HG02870 (cell line): Measurements from ENCODE around the gene OTUB1.
"Not testable (repeated sequence)": the region's sequence is repeated elsewhere in the genome, so short reads cannot be mapped to it uniquely, and the experiment has no call there.

Experiments
- ATAC-seq: cut with Tn5 transposase; IDR thresholded peaks from one replicate; pipeline ENCODE4 v1.9.1; 2021; ENCODE audit warnings: mild to moderate bottlenecking, moderate library complexity; ENCODE audit not compliant: unreplicated experiment

Gene OTUB1

GRCh38 chr11:63986156-63986931 is at the start of gene OTUB1:
Gene OTUB1, plus strand, starts transcription at chr11:63986438. Its CDS starts 19 bp downstream, at chr11:63986457.
- peak; percentile 77 for ATAC-seq

- no peak for ATAC-seq
Measured at GRCh38 chr11:63937713-63938478, 48.3 kb upstream of the OTUB1 start.

- peak; percentile 85 for ATAC-seq
Measured at GRCh38 chr11:63938479-63939396, 47.5 kb upstream of the OTUB1 start, which contains the start of gene NAA40. Gene NAA40, plus strand, starts transcription at chr11:63939002. Its CDS starts 95 bp downstream, at chr11:63939097.

- ATAC-seq, result no peak
Measured at GRCh38 chr11:63939397-63939891, 46.8 kb upstream of the OTUB1 start.

GRCh38 chr11:63940786-63941185 is 45.5 kb upstream of the OTUB1 start:
- ATAC-seq, result no peak

- ATAC-seq, result no peak
Measured at GRCh38 chr11:63941901-63942300, 44.3 kb upstream of the OTUB1 start.

- ATAC-seq, result no peak
Measured at GRCh38 chr11:63942803-63943202, 43.4 kb upstream of the OTUB1 start.

- no peak for ATAC-seq
Measured at GRCh38 chr11:63944987-63945386, 41.3 kb upstream of the OTUB1 start.

GRCh38 chr11:63945477-63946163 is 40.6 kb upstream of the OTUB1 start:
- no peak for ATAC-seq

GRCh38 chr11:63951779-63952536 is 34.3 kb upstream of the OTUB1 start:
- no peak for ATAC-seq

GRCh38 chr11:63952570-63952969 is 33.7 kb upstream of the OTUB1 start:
- no peak for ATAC-seq

- no peak for ATAC-seq
Measured at GRCh38 chr11:63958008-63958407, 28.2 kb upstream of the OTUB1 start.

- no peak for ATAC-seq
Measured at GRCh38 chr11:63961608-63962412, 24.4 kb upstream of the OTUB1 start.

GRCh38 chr11:63963895-63964294 is 22.3 kb upstream of the OTUB1 start:
- ATAC-seq, result not testable (repeated sequence)

- ATAC-seq, result no peak
Measured at GRCh38 chr11:63966444-63966843, 19.8 kb upstream of the OTUB1 start.

GRCh38 chr11:63969461-63969860 is 16.8 kb upstream of the OTUB1 start:
- no peak for ATAC-seq

- no peak for ATAC-seq
Measured at GRCh38 chr11:63970902-63971301, 15.3 kb upstream of the OTUB1 start.

- ATAC-seq, result not testable (repeated sequence)
Measured at GRCh38 chr11:63973912-63974258, 12.4 kb upstream of the OTUB1 start.
